ENCODE results near the gene MSANTD1. TPM values are rescaled to one million over a fixed set of nuclear protein-coding genes. Genes with fewer than 3 reads are reported as not detected.

MSANTD1 gene
- total and polyA plus RNA-seq, 10 of the 15 experiments (the other 5 are each of a cell fraction or from before 2014, with no cell fraction given) = 0.07 to 0.87 (median 0.22) TPM; not detected in 2

DNA sequence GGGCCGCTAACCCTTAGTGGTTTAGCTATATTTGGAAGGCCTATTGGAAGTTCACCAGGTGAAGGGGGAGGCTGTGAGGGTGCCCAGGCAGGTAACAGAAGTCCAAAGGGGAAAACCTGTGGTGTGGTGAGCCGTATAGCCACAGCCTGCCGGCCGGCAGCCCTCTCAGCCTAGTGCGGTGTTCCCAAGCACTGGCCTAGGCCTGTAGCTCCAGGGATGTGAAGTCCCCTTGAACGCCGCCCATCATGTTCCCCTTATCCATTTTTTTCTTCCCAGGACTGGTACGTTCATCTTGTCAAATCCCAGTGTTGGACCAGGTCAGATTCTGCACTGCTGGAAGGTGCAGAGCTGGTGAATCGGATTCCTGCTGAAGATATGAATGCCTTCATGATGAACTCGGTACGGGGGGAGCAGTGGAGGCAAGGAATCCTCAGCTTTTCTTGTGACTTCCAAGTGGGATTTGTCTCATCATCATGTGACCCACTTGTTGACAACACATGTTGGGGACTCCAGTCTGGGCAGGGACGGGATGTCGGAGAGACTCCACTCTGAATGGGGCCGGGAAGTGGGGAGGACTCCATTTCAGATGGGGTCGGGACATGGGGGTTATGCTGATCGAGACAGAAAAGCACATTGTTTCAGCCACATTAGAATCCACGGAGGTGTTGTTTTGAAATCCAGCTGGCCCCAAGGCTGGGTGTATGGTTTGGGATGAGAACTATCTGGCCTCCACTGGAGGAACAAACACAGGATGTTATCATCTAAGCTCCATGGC is 39.2 kb upstream of the MSANTD1 start:
- POLR2A ChIA-PET = no interaction called here
- RAD21 ChIA-PET (ENCODE audit: unreplicated experiment) = interaction anchor here (0.5 kb wide), 1 partner anchor 146 kb away, joined by 3 read pairs; no protein-coding TSS in a partner anchor
- intact Hi-C loops (cut with micrococcal nuclease; ENCODE audit: unreplicated experiment) (no loop called here), in situ Hi-C loops (cut with MboI) (no loop called here)
- FAIRE-seq = no peak
- no peak overlapping the region for H3K4me3 ChIP-seq
- no peak overlapping the region for H3K9ac ChIP-seq (ENCODE audit: control insufficient read depth, insufficient read depth, low read length)
- ATAC-seq = no peak
- no TSS peak for BruUV-seq (replicated peaks)
- SMC1A ChIA-PET (ENCODE audit: uncharacterized antibody, unreplicated experiment) = no interaction called here
- no peaks in the 10 kb centered on the region for H3K27me3 ChIP-seq (replicated peaks in 1 of 2; ENCODE audit: control insufficient read depth in 2 of 2, insufficient read depth in 2 of 2, low read length in 1 of 2)
- H3K27ac ChIP-seq (ENCODE audit: control insufficient read depth, insufficient read depth) = no peak overlapping the region
- CTCF ChIA-PET = no interaction called here
- H4K20me1 ChIP-seq (ENCODE audit: control insufficient read depth, insufficient read depth) = no peaks in the 10 kb centered on the region
- WGBS (ENCODE audit: insufficient coverage, insufficient replicate concordance, low lambda C conversion rate, missing lambda C conversion rate) = 93% methylated on average over 17 of the region's 17 CpGs
- H3K4me2 ChIP-seq (ENCODE audit: control insufficient read depth, insufficient read depth) = no peak overlapping the region
- H2AFZ ChIP-seq (ENCODE audit: control insufficient read depth, low read depth, low read length) = no peak overlapping the region
- no peaks in the 10 kb centered on the region for H3K9me3 ChIP-seq (replicated peaks; ENCODE audit: control insufficient read depth, insufficient read depth, low read length)
- H3K36me3 ChIP-seq (ENCODE audit: control insufficient read depth in 2 of 2, insufficient read depth in 2 of 2, low read length in 1 of 2) = peaks cover 37 to 51% of the 10 kb centered on the region in 2 experiments
- DNase-seq (ENCODE audit: low read depth, low spot score) = no peak
- H3K4me1 ChIP-seq (ENCODE audit: control insufficient read depth, insufficient read depth, low read length) = no peaks in the 10 kb centered on the region
- no peaks in the 10 kb centered on the region for H3K79me2 ChIP-seq (ENCODE audit: control insufficient read depth, insufficient read depth, low read length)
- no peak for TF ChIP-seq ZNF24 (IDR thresholded peaks at IDR 0.05)
- no peak for TF ChIP-seq SUPT20H (IDR thresholded peaks at IDR 0.05; ENCODE audit: borderline replicate concordance, control insufficient read depth, low read depth, low read length)
- no peak for TF ChIP-seq EGR1 (IDR thresholded peaks at IDR 0.05; ENCODE audit: borderline replicate concordance in 1 of 2, low read depth in 2 of 2, low read length in 2 of 2)
- TF ChIP-seq SPI1 (IDR thresholded peaks at IDR 0.05; ENCODE audit: borderline replicate concordance, insufficient read depth, low read depth, low read length) = no peak
- no peak for TF ChIP-seq SREBF1 (IDR thresholded peaks at IDR 0.05; ENCODE audit: low read length)
- TF ChIP-seq ZNF384 (IDR thresholded peaks at IDR 0.05; ENCODE audit: borderline replicate concordance, low read depth, low read length) = no peak
- no peak for TF ChIP-seq CBX3 (IDR thresholded peaks at IDR 0.05; ENCODE audit: borderline replicate concordance, low read depth)
- no peak for TF ChIP-seq NFXL1 (IDR thresholded peaks at IDR 0.05; ENCODE audit: borderline replicate concordance)
- no peak for TF ChIP-seq MTA3 (IDR thresholded peaks at IDR 0.05; ENCODE audit: borderline replicate concordance, low read length)
- TF ChIP-seq, protein P1, sequence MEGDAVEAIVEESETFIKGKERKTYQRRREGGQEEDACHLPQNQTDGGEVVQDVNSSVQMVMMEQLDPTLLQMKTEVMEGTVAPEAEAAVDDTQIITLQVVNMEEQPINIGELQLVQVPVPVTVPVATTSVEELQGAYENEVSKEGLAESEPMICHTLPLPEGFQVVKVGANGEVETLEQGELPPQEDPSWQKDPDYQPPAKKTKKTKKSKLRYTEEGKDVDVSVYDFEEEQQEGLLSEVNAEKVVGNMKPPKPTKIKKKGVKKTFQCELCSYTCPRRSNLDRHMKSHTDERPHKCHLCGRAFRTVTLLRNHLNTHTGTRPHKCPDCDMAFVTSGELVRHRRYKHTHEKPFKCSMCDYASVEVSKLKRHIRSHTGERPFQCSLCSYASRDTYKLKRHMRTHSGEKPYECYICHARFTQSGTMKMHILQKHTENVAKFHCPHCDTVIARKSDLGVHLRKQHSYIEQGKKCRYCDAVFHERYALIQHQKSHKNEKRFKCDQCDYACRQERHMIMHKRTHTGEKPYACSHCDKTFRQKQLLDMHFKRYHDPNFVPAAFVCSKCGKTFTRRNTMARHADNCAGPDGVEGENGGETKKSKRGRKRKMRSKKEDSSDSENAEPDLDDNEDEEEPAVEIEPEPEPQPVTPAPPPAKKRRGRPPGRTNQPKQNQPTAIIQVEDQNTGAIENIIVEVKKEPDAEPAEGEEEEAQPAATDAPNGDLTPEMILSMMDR (IDR thresholded peaks at IDR 0.05 in 2 of 3, conservative IDR thresholded peaks at IDR 0.05 in 1 of 3; ENCODE audit: control insufficient read depth in 2 of 3, extremely low read depth in 1 of 3, insufficient read depth in 1 of 3, low read depth in 3 of 3, low read length in 3 of 3) = no peak
- TF ChIP-seq, protein P2, sequence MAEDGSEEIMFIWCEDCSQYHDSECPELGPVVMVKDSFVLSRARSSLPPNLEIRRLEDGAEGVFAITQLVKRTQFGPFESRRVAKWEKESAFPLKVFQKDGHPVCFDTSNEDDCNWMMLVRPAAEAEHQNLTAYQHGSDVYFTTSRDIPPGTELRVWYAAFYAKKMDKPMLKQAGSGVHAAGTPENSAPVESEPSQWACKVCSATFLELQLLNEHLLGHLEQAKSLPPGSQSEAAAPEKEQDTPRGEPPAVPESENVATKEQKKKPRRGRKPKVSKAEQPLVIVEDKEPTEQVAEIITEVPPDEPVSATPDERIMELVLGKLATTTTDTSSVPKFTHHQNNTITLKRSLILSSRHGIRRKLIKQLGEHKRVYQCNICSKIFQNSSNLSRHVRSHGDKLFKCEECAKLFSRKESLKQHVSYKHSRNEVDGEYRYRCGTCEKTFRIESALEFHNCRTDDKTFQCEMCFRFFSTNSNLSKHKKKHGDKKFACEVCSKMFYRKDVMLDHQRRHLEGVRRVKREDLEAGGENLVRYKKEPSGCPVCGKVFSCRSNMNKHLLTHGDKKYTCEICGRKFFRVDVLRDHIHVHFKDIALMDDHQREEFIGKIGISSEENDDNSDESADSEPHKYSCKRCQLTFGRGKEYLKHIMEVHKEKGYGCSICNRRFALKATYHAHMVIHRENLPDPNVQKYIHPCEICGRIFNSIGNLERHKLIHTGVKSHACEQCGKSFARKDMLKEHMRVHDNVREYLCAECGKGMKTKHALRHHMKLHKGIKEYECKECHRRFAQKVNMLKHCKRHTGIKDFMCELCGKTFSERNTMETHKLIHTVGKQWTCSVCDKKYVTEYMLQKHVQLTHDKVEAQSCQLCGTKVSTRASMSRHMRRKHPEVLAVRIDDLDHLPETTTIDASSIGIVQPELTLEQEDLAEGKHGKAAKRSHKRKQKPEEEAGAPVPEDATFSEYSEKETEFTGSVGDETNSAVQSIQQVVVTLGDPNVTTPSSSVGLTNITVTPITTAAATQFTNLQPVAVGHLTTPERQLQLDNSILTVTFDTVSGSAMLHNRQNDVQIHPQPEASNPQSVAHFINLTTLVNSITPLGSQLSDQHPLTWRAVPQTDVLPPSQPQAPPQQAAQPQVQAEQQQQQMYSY (CRISPR knock-in tag; IDR thresholded peaks at IDR 0.05) = no peak
- no peak for TF ChIP-seq STAT1 (conservative IDR thresholded peaks at IDR 0.05)
- TF ChIP-seq, protein P3, sequence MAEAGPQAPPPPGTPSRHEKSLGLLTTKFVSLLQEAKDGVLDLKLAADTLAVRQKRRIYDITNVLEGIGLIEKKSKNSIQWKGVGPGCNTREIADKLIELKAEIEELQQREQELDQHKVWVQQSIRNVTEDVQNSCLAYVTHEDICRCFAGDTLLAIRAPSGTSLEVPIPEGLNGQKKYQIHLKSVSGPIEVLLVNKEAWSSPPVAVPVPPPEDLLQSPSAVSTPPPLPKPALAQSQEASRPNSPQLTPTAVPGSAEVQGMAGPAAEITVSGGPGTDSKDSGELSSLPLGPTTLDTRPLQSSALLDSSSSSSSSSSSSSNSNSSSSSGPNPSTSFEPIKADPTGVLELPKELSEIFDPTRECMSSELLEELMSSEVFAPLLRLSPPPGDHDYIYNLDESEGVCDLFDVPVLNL (IDR thresholded peaks at IDR 0.05; ENCODE audit: low read depth, low read length) = no peak
- no peak for TF ChIP-seq NFYB (IDR thresholded peaks at IDR 0.05; ENCODE audit: insufficient read depth, low read depth, low read length)
- TF ChIP-seq NFIC (IDR thresholded peaks at IDR 0.05; ENCODE audit: low read depth, low read length) = no peak
- TF ChIP-seq SMC3 (IDR thresholded peaks at IDR 0.05; ENCODE audit: borderline replicate concordance, low read length) = no peak
- TF ChIP-seq NRF1 (conservative IDR thresholded peaks at IDR 0.05; ENCODE audit: low read depth, low read length) = no peak
